GM12891 (cell line): ENCODE measurements around the gene UBE2D3.

Experiments used
- PAX5 ChIP-seq: IDR thresholded peaks from 2 replicates; pipeline ENCODE4 v1.6.1; 2011; ENCODE audit warnings: low read length, moderate library complexity, mild to moderate bottlenecking; ENCODE audit not compliant: insufficient read depth, severe bottlenecking
- POLR2A ChIP-seq: IDR thresholded peaks from 2 replicates; pipeline ENCODE4 v1.6.1; 2011; ENCODE audit warnings: low read depth, low read length, control low read depth
- POLR2AphosphoS5 ChIP-seq: IDR thresholded peaks from 2 replicates; pipeline ENCODE4 v1.6.1; 2011; ENCODE audit warnings: low read depth, low read length, control low read depth
- POU2F2 ChIP-seq: IDR thresholded peaks from 2 replicates; pipeline ENCODE4 v1.6.1; 2011; ENCODE audit warnings: low read depth, mild to moderate bottlenecking, control low read depth, low read length, moderate library complexity
- SPI1 ChIP-seq: IDR thresholded peaks from 2 replicates; pipeline ENCODE4 v1.6.1; 2011; ENCODE audit warnings: low read depth, low read length, control low read depth
- TAF1 ChIP-seq: IDR thresholded peaks from 2 replicates; pipeline ENCODE4 v1.6.1; 2011; ENCODE audit warnings: low read depth, low read length, control low read depth

GRCh38 chr4:102823464-102823863, 3.9 kb downstream of the UBE2D3 start:
- no peak for TF ChIP-seq POLR2A
- no peak for TF ChIP-seq POLR2AphosphoS5
- no peak for TF ChIP-seq PAX5
- no peak for TF ChIP-seq SPI1
- no peak for TF ChIP-seq TAF1
- no peak for TF ChIP-seq POU2F2
